ENCODE results near the gene SLC16A5.
"Not testable (repeated sequence)": the region's sequence is repeated elsewhere in the genome, so short reads cannot be mapped to it uniquely, and the experiment has no call there.

SLC16A5 gene

DNA sequence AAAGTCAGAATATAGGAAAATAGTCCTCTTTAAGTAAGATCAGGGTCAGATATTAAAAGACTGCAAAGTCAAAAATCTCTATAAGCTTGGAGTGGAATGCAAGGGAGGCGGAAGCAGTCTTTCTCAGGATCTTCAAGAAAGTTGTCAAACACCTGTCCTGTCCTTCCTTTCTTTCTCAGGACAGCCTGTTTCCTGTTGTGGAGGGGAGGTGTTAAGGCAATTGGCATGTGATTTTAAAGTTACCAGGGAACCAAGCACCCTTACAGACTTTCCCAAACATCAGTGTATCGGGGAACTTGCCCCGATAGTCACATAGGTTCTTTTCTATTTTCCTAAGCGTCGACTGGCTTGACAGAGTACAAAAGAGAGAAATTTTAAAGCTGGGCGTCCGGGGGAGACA lies 43.0 kb upstream of the SLC16A5 start:
- H3K9ac ChIP-seq (ENCODE audit: low read depth, low read length, poor library complexity): no peak overlapping the region
- H3K79me1 ChIP-seq (ENCODE audit: low read depth, low read length): peaks cover 5% of the 10 kb centered on the region
- H2BK120ac ChIP-seq (ENCODE audit: low read depth, low read length): no peak overlapping the region
- no peaks in the 10 kb centered on the region for H3K27me3 ChIP-seq (ENCODE audit: control insufficient read depth in 3 of 3, insufficient read depth in 3 of 3, low read depth in 1 of 3, low read length in 3 of 3)
- no peak overlapping the region for H2BK5ac ChIP-seq (ENCODE audit: low read length)
- H3K36me3 ChIP-seq (replicated peaks in 1 of 2; ENCODE audit: control insufficient read depth in 2 of 2, insufficient read depth in 2 of 2, low read length in 2 of 2): peaks cover 8 to 40% of the 10 kb centered on the region in 2 donors
- H3K18ac ChIP-seq (ENCODE audit: low read length): no peak overlapping the region
- no peak overlapping the region for H2BK15ac ChIP-seq (ENCODE audit: low read length)
- H3K4ac ChIP-seq (ENCODE audit: low read length): no peak overlapping the region
- no peak overlapping the region for H4K8ac ChIP-seq (ENCODE audit: low read depth, low read length)
- no peaks in the 10 kb centered on the region for H3K9me3 ChIP-seq (replicated peaks in 1 of 2; ENCODE audit: control insufficient read depth in 2 of 2, insufficient read depth in 1 of 2, low read depth in 1 of 2, low read length in 2 of 2)
- no peak for DNase-seq (ENCODE audit: low spot score)
- no peak overlapping the region for H2AK5ac ChIP-seq (ENCODE audit: low read depth, low read length)
- no peak overlapping the region for H4K91ac ChIP-seq (ENCODE audit: low read depth, low read length, poor library complexity)
- no CpG with 5 or more reads among the region's 7 CpGs for WGBS, 2 donors (ENCODE audit: extremely low coverage in 2 of 2, insufficient read length in 2 of 2, insufficient replicate concordance in 1 of 2)
- H3K14ac ChIP-seq (ENCODE audit: low read length): no peak overlapping the region
- H3K27ac ChIP-seq (replicated peaks; ENCODE audit: low read length): no peak overlapping the region
- H2AFZ ChIP-seq (ENCODE audit: low read length): no peak overlapping the region
- H3K23ac ChIP-seq (ENCODE audit: low read depth, low read length, poor library complexity): no peak overlapping the region
- H3K4me2 ChIP-seq (ENCODE audit: insufficient read depth, low read length, poor library complexity, severe bottlenecking): no peak overlapping the region
- no peak overlapping the region for H3K4me3 ChIP-seq (ENCODE audit: low read length in 2 of 2)
- H3K4me1 ChIP-seq (ENCODE audit: control insufficient read depth in 2 of 2, insufficient read depth in 1 of 2, low read depth in 1 of 2, low read length in 2 of 2): peaks cover 7 to 8% of the 10 kb centered on the region in 2 donors
- no peak overlapping the region for H2BK12ac ChIP-seq (ENCODE audit: low read length)

DNA sequence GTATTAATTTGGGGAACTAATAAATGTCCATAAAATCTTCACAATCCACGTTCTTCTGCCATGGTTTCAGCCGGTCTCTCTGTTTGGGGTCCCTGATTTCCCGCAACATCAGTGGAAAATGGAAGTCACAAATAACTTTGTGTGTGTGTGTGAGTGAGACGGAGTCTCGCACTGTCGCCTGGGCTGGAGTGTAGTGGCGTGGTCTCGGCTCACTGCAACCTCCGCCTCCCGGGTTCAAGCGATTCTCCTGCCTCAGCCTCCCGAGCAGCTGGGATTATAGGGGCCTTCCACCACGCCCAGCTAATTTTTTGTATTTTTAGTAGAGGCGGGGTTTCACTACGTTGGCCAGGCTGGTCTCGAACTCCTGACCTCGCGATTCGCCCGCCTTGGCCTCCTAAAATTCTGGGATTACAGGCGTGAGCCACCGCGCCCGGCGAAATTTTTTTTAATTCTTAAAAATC lies 41.8 kb upstream of the SLC16A5 start:
- not testable (repeated sequence) for H3K23ac ChIP-seq (ENCODE audit: low read depth, low read length, poor library complexity); H3K9me3 ChIP-seq (replicated peaks in 1 of 2; ENCODE audit: control insufficient read depth in 2 of 2, insufficient read depth in 1 of 2, low read depth in 1 of 2, low read length in 2 of 2); H3K9ac ChIP-seq (ENCODE audit: low read depth, low read length, poor library complexity); DNase-seq (ENCODE audit: low spot score); H3K27me3 ChIP-seq (ENCODE audit: control insufficient read depth in 3 of 3, insufficient read depth in 3 of 3, low read depth in 1 of 3, low read length in 3 of 3); H3K14ac ChIP-seq (ENCODE audit: low read length); H3K18ac ChIP-seq (ENCODE audit: low read length); H4K91ac ChIP-seq (ENCODE audit: low read depth, low read length, poor library complexity); H3K27ac ChIP-seq (replicated peaks; ENCODE audit: low read length); H3K79me1 ChIP-seq (ENCODE audit: low read depth, low read length); H3K4me1 ChIP-seq (ENCODE audit: control insufficient read depth in 2 of 2, insufficient read depth in 1 of 2, low read depth in 1 of 2, low read length in 2 of 2); H2BK15ac ChIP-seq (ENCODE audit: low read length); H3K4ac ChIP-seq (ENCODE audit: low read length); H4K8ac ChIP-seq (ENCODE audit: low read depth, low read length); H2AK5ac ChIP-seq (ENCODE audit: low read depth, low read length); H2BK12ac ChIP-seq (ENCODE audit: low read length); H2BK120ac ChIP-seq (ENCODE audit: low read depth, low read length)
- Histone ChIP-seq H3K4me3 (ENCODE audit: low read length in 2 of 2) (peak overlapping the region; percentile 92 to 99), H2AFZ (ENCODE audit: low read length) (peak overlapping the region; percentile 97), H3K36me3 (replicated peaks in 1 of 2; ENCODE audit: control insufficient read depth in 2 of 2, insufficient read depth in 2 of 2, low read length in 2 of 2) (peaks cover 8 to 39% of the 10 kb centered on the region in 2 donors), H3K4me2 (ENCODE audit: insufficient read depth, low read length, poor library complexity, severe bottlenecking) (peak overlapping the region; percentile 64), H2BK5ac (ENCODE audit: low read length) (peak overlapping the region; percentile 70)
- no CpG with 5 or more reads among the region's 25 CpGs for WGBS, 2 donors (ENCODE audit: extremely low coverage in 2 of 2, insufficient read length in 2 of 2, insufficient replicate concordance in 1 of 2)

DNA sequence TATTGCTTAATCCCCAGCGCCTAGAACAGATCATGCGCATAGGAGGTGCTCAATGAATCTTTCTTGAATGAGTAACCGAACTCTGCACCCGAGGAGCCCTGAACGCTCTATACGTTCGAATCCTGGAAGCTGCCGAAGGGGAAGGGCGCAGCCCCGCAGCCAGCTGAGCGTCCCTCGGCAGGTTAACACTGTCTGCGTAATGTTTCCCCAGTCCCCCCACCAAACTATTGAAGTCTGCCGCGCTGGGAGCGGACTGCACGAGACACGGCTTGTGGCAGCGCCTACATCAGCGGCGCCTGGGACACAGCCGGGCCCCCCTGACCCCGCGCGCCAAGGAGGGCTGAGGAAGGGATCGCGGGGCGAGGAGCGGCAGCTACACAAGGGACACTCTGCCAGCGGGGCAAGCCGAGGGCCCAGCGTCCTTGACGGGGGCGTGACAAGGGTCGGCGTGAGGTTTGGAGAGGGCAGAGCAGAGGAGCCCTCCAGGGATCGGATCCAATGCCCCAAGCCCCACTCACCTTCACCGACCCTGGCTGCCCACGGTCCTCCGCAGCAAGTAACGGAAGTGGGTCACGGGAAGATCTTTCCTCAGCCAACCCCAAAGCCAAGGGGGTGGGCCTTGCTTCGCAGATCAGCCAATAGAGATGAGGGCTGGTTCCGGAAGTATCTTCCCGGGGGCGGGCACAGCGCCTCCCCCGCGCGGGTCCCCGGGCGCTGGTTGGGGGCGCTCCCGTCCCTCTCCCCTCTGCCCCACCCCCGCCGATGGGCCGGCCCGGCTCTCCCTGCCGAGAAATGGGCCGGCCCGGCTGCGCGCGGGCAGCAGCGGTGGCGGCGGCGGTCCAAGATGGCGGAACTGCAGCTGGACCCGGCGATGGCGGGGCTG lies 41.1 kb upstream of the SLC16A5 start, which contains the start of the genes ATP5PD and KCTD2:
TSS of gene ATP5PD (minus strand) at position 563 of the 883 bp plus-strand sequence. CDS start 4,319 bp downstream, outside the sequence.
TSS of gene KCTD2 (plus strand) at position 819 of the 883 bp plus-strand sequence. CDS start at position 845, 26 bp downstream.
- H3K79me1 ChIP-seq (ENCODE audit: low read depth, low read length): peaks cover 3% of the 10 kb centered on the region
- peak within 1 kb of the TSS; percentile 82 for H2BK5ac ChIP-seq (ENCODE audit: low read length)
- no peak within 1 kb of the TSS for H3K4ac ChIP-seq (ENCODE audit: low read length)
- peaks cover 8 to 39% of the 10 kb centered on the region in 2 donors for H3K36me3 ChIP-seq (replicated peaks in 1 of 2; ENCODE audit: control insufficient read depth in 2 of 2, insufficient read depth in 2 of 2, low read length in 2 of 2)
- no peak within 1 kb of the TSS for H2BK120ac ChIP-seq (ENCODE audit: low read depth, low read length)
- peak within 1 kb of the TSS; percentile 98 for H3K9ac ChIP-seq (ENCODE audit: low read depth, low read length, poor library complexity)
- H3K9me3 ChIP-seq (replicated peaks in 1 of 2; ENCODE audit: control insufficient read depth in 2 of 2, insufficient read depth in 1 of 2, low read depth in 1 of 2, low read length in 2 of 2): no peaks in the 10 kb centered on the region
- DNase-seq (ENCODE audit: low spot score): peak; percentile 94
- H3K23ac ChIP-seq (ENCODE audit: low read depth, low read length, poor library complexity): peak within 1 kb of the TSS; percentile 99
- peak within 1 kb of the TSS; percentile 98 for H3K4me2 ChIP-seq (ENCODE audit: insufficient read depth, low read length, poor library complexity, severe bottlenecking)
- no peak within 1 kb of the TSS for H2BK15ac ChIP-seq (ENCODE audit: low read length)
- H4K8ac ChIP-seq (ENCODE audit: low read depth, low read length): peak within 1 kb of the TSS; percentile 65
- peak within 1 kb of the TSS; percentile 99 for H3K18ac ChIP-seq (ENCODE audit: low read length)
- no peak within 1 kb of the TSS for H4K91ac ChIP-seq (ENCODE audit: low read depth, low read length, poor library complexity)
- H2AK5ac ChIP-seq (ENCODE audit: low read depth, low read length): peak within 1 kb of the TSS; percentile 21
- peaks cover 7 to 8% of the 10 kb centered on the region in 2 donors for H3K4me1 ChIP-seq (ENCODE audit: control insufficient read depth in 2 of 2, insufficient read depth in 1 of 2, low read depth in 1 of 2, low read length in 2 of 2)
- WGBS, 2 donors (ENCODE audit: extremely low coverage in 2 of 2, insufficient read length in 2 of 2, insufficient replicate concordance in 1 of 2): no CpG with 5 or more reads among the region's 72 CpGs
- no peaks in the 10 kb centered on the region for H3K27me3 ChIP-seq (ENCODE audit: control insufficient read depth in 3 of 3, insufficient read depth in 3 of 3, low read depth in 1 of 3, low read length in 3 of 3)
- H2BK12ac ChIP-seq (ENCODE audit: low read length): peak within 1 kb of the TSS; percentile 58
- peak within 1 kb of the TSS; percentile 79 for H3K27ac ChIP-seq (replicated peaks; ENCODE audit: low read length)
- H3K4me3 ChIP-seq (ENCODE audit: low read length in 2 of 2): peak within 1 kb of the TSS; percentile 92 to 99
- H3K14ac ChIP-seq (ENCODE audit: low read length): peak within 1 kb of the TSS; percentile 91
- peak within 1 kb of the TSS; percentile 97 for H2AFZ ChIP-seq (ENCODE audit: low read length)

Measured in neuronal stem cell (in vitro differentiated cells).